B cell (primary cell): Measurements from ENCODE around the gene CMIP. TPM values are rescaled to one million over a fixed set of nuclear protein-coding genes. Genes with fewer than 3 reads are reported as not detected.

Experiments
- ATAC-seq: fragments of 200-7000 bp; cut with Tn5 transposase; one replicate; pipeline ENCODE4 v1.10.0; 2021; ENCODE audit warnings: low read depth, mild to moderate bottlenecking, moderate number of reproducible peaks, moderate library complexity
- CTCF ChIA-PET: fragments of 350-600 bp; sonication (Branson Sonifier 250); formaldehyde crosslinking; loops from one replicate; lab custom pipeline; 2021; ENCODE audit warnings: antibody characterized with exemption, inconsistent platforms; lab: Charles Lee
- POLR2A ChIA-PET: fragments of 350-600 bp; sonication (Branson Sonifier 250); formaldehyde crosslinking; loops from one replicate; lab custom pipeline; 2021; ENCODE audit warnings: antibody characterized with exemption; lab: Charles Lee
- DNase-seq: peaks from one replicate; pipeline ENCODE4 v3.0.0; 2013
- H2AFZ ChIP-seq: 2 replicates; pipeline ENCODE4 v1.6.1; 2012; ENCODE audit warnings: mild to moderate bottlenecking, low read depth, low read length; ENCODE audit not compliant: insufficient read depth, poor library complexity, severe bottlenecking
- H3K27ac ChIP-seq, 2 donors: 1 replicate in 1 of 2; 2 replicates in 1 of 2; pipeline ENCODE4 v1.5.1; 2012 to 2013; ENCODE audit warnings: low read length in 2 of 2, mild to moderate bottlenecking in 2 of 2, moderate library complexity in 1 of 2
- H3K27me3 ChIP-seq, 4 experiments: fragments of 200-600 bp in 1 of 4; sonication (generic) in 1 of 4; replicated peaks in 1 of 4; 1 replicate in 2 of 4; 2 replicates in 2 of 4; pipeline versions ENCODE4 v1.6.1 to v1.7.0; 2013 to 2016; ENCODE audit warnings: low read length in 3 of 4, mild to moderate bottlenecking in 2 of 4, mixed read lengths in 1 of 4, moderate library complexity in 1 of 4; ENCODE audit not compliant: insufficient read depth in 4 of 4, control insufficient read depth in 3 of 4; ENCODE audit errors: control extremely low read depth in 1 of 4
- H3K36me3 ChIP-seq, 2 experiments: replicated peaks in 1 of 2; 1 replicate in 1 of 2; 2 replicates in 1 of 2; pipeline versions ENCODE4 v1.6.1 to v1.7.1; 2013; ENCODE audit warnings: low read length in 1 of 2; ENCODE audit not compliant: insufficient read depth in 2 of 2, control insufficient read depth in 1 of 2; ENCODE audit errors: control extremely low read depth in 1 of 2, extremely low read depth in 1 of 2
- H3K4me1 ChIP-seq, 2 donors: fragments of 200-600 bp in 1 of 2; sonication (generic) in 1 of 2; 1 replicate in 1 of 2; 2 replicates in 1 of 2; pipeline versions ENCODE4 v1.5.1 to v1.6.1; 2013 to 2017; ENCODE audit warnings: low read length in 2 of 2; ENCODE audit not compliant: control insufficient read depth in 2 of 2, insufficient read depth in 2 of 2
- H3K4me2 ChIP-seq: replicated peaks from 2 replicates; pipeline ENCODE3; 2012; ENCODE audit warnings: mild to moderate bottlenecking, low read depth, low read length; ENCODE audit not compliant: poor library complexity, severe bottlenecking
- H3K4me3 ChIP-seq, 5 experiments: fragments of 200-600 bp in 1 of 5; sonication (generic) in 1 of 5; 1 replicate in 3 of 5; 2 replicates in 2 of 5; pipeline versions ENCODE4 v1.5.1 to v1.7.0; 2011 to 2016; ENCODE audit warnings: low read length in 4 of 5, mild to moderate bottlenecking in 4 of 5, low read depth in 2 of 5, control low read depth in 1 of 5, moderate library complexity in 1 of 5; ENCODE audit not compliant: insufficient read depth in 1 of 5; ENCODE audit errors: control extremely low read depth in 1 of 5, extremely low read depth in 1 of 5
- H3K79me2 ChIP-seq: fragments of 200-600 bp; sonication (generic); one replicate; pipeline ENCODE4 v1.6.0; 2016; ENCODE audit warnings: low read length; ENCODE audit not compliant: control insufficient read depth, insufficient read depth
- H3K9ac ChIP-seq: fragments of 200-600 bp; sonication (generic); 2 replicates; pipeline ENCODE4 v1.6.1; 2017; ENCODE audit warnings: mild to moderate bottlenecking, low read length, moderate library complexity
- H3K9me3 ChIP-seq, 3 donors: one replicate each; pipeline versions ENCODE4 v1.6.1 to v1.7.1; 2013; ENCODE audit warnings: low read length in 2 of 3; ENCODE audit not compliant: control insufficient read depth in 2 of 3, insufficient read depth in 1 of 3; ENCODE audit errors: control extremely low read depth in 1 of 3
- H4K20me1 ChIP-seq: 2 replicates; pipeline ENCODE4 v1.6.0; 2012; ENCODE audit warnings: mild to moderate bottlenecking, low read length; ENCODE audit not compliant: insufficient read depth, control insufficient read depth, poor library complexity, severe bottlenecking
- H3K27ac Mint-ChIP-seq: one replicate; pipeline ENCODE4 v1.8.0; 2021; ENCODE audit warnings: mixed read lengths
- H3K27me3 Mint-ChIP-seq: one replicate; pipeline ENCODE4 v1.8.0; 2021; ENCODE audit warnings: mixed read lengths
- H3K4me1 Mint-ChIP-seq: one replicate; pipeline ENCODE4 v1.8.0; 2021; ENCODE audit warnings: mixed read lengths
- H3K4me3 Mint-ChIP-seq: one replicate; pipeline ENCODE4 v1.8.0; 2021; ENCODE audit warnings: mixed read lengths
- H3K9me3 Mint-ChIP-seq: one replicate; pipeline ENCODE4 v1.8.0; 2022; ENCODE audit warnings: mixed read lengths; ENCODE audit not compliant: insufficient read depth
- CTCF ChIP-seq: fragments of 200-600 bp; IDR thresholded peaks from one replicate; pipeline ENCODE4 v1.8.0; 2022; ENCODE audit warnings: antibody characterized with exemption, mild to moderate bottlenecking
- EZH2 ChIP-seq: IDR thresholded peaks from 2 replicates; pipeline ENCODE4 v1.6.1; 2012; ENCODE audit warnings: borderline replicate concordance, low read depth, mild to moderate bottlenecking, moderate library complexity, low read length; ENCODE audit not compliant: insufficient read depth, poor library complexity, severe bottlenecking
- WGBS: methylation state at CpG from one replicate; pipeline ENCODE4 v1.1.5; 2013; ENCODE audit warnings: missing lambda C conversion rate; ENCODE audit not compliant: insufficient coverage; 5-methylcytosine and 5-hydroxymethylcytosine counted together
- intact Hi-C: fragments of 100-400 bp; cut with micrococcal nuclease; formaldehyde crosslinking; loops from one replicate; pipeline ENCODE4 v1.10.0; 2022
- polyA plus RNA-seq: library from polyadenylated mRNA; depleted of rRNA; stranded (reverse); fragments of >200 nt; gene quantifications from 2 replicates; pipeline ENCODE4 v1.2.3, GENCODE V29; 2012
- total RNA-seq, 2 donors: library from RNA; stranded (reverse); fragments of 120-200 nt in 1 of 2; gene quantifications; 1 replicate in 1 of 2; 2 replicates in 1 of 2; pipeline versions ENCODE4 v1.2.3 to v1.2.4, GENCODE V29; 2013 to 2022

CMIP gene
- total and polyA plus RNA-seq, 2 donors (not counting 1 experiment from before 2014, with no cell fraction given) = 27.1 to 155 TPM

- no peak for TF ChIP-seq EZH2
- TF ChIP-seq CTCF = no peak
- Histone ChIP-seq H3K27ac (no peak overlapping the region), H3K4me3 (no peak overlapping the region), H3K79me2 (peaks cover 100% of the 10 kb centered on the region), H3K36me3 (peaks cover 0 to 8% of the 10 kb centered on the region in 2 experiments), H3K9ac (no peak overlapping the region), H3K27me3 (no peaks in the 10 kb centered on the region), H2AFZ (no peak overlapping the region), H3K9me3 (peaks cover 0 to 7% (median 0%) of the 10 kb centered on the region in 3 donors), H4K20me1 (peaks cover 100% of the 10 kb centered on the region), H3K4me2 (no peak overlapping the region), H3K4me1 (peaks cover 20 to 36% of the 10 kb centered on the region in 2 donors)
- no peak for DNase-seq
- CTCF ChIA-PET = interaction anchor here (0.7 kb wide), 1 partner anchor 145 kb away, joined by 3 read pairs; no protein-coding TSS in a partner anchor
- WGBS = 100% methylated on average over 2 of the region's 3 CpGs
- Mint-ChIP-seq H3K9me3 (no peaks in the 10 kb centered on the region), H3K4me3 (no peak overlapping the region), H3K27me3 (no peaks in the 10 kb centered on the region), H3K4me1 (peaks cover 65% of the 10 kb centered on the region), H3K27ac (no peak overlapping the region)
- intact Hi-C loops = no loop called here
- no peak for ATAC-seq
- POLR2A ChIA-PET = no interaction called here
Measured at GRCh38 chr16:81548551-81548875, 103.9 kb downstream of the CMIP start.

- Mint-ChIP-seq H3K27ac (no peak overlapping the region), H3K4me3 (no peak overlapping the region), H3K27me3 (no peaks in the 10 kb centered on the region), H3K9me3 (no peaks in the 10 kb centered on the region), H3K4me1 (peaks cover 63% of the 10 kb centered on the region)
- ChIA-PET CTCF (no interaction called here), POLR2A (no interaction called here)
- no peak overlapping the region for H3K4me2 ChIP-seq
- H3K27ac ChIP-seq = no peak overlapping the region
- peaks cover 99% of the 10 kb centered on the region for H4K20me1 ChIP-seq
- no peak overlapping the region for H2AFZ ChIP-seq
- H3K36me3 ChIP-seq = peaks cover 0 to 8% of the 10 kb centered on the region in 2 experiments
- no peak for ATAC-seq
- H3K79me2 ChIP-seq = peaks cover 99% of the 10 kb centered on the region
- no peak overlapping the region for H3K9ac ChIP-seq
- no peaks in the 10 kb centered on the region for H3K27me3 ChIP-seq
- intact Hi-C loops = no loop called here
- peaks cover 0 to 12% (median 0%) of the 10 kb centered on the region in 3 donors for H3K9me3 ChIP-seq
- TF ChIP-seq EZH2 = no peak
- TF ChIP-seq CTCF = no peak
- WGBS = 91% methylated on average over 9 of the region's 10 CpGs
- H3K4me1 ChIP-seq = peaks cover 15 to 33% of the 10 kb centered on the region in 2 donors
- no peak overlapping the region for H3K4me3 ChIP-seq
- no peak for DNase-seq
Measured at GRCh38 chr16:81548876-81549546, 104.4 kb downstream of the CMIP start.
